GM12891 (cell line): ENCODE measurements around the gene PMM2.

ENCODE experiments used
- POLR2A ChIP-seq: IDR thresholded peaks from 2 replicates; pipeline ENCODE4 v1.6.1; 2011; ENCODE audit warnings: low read depth, low read length, control low read depth
- POLR2AphosphoS5 ChIP-seq: IDR thresholded peaks from 2 replicates; pipeline ENCODE4 v1.6.1; 2011; ENCODE audit warnings: low read depth, low read length, control low read depth
- TAF1 ChIP-seq: IDR thresholded peaks from 2 replicates; pipeline ENCODE4 v1.6.1; 2011; ENCODE audit warnings: low read depth, low read length, control low read depth

DNA sequence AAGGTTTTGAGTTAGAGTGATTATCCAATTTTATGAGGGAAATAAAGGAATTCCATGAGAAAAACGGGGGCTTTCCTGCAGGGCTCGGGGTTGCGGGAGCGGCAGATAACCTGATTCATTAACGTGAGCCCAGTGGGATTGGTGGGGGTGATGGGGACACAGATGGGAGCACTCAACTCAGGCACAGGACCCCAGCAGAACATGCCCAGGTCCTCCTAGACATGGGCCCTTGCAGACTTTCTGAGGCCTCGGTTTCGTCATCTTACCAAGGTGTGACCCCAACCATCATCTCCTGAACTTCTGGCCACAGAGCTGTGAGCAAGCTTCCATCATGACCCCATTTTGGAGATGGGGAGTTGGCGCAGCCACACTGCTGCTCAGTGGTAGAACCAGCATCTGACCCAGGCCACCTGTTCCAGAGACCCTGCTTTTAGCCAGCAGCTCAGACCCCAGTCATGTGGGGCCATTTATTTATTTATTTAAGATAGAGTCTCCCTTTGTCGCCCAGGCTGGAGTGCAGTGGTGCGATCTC, 48.8 kb downstream of the PMM2 start:
- TF ChIP-seq POLR2A, result peak; percentile 26; the same call in 1 of the 2 replicates
- no peak for TF ChIP-seq POLR2AphosphoS5
- no peak for TF ChIP-seq TAF1
